Measurements from ENCODE around the gene NEO1.

- TF ChIP-seq EZH2 (IDR thresholded peaks at IDR 0.05; ENCODE audit: insufficient read depth, poor library complexity, severe bottlenecking) (no peak), EZH2phosphoT487 (IDR thresholded peaks at IDR 0.05; ENCODE audit: insufficient read depth, low read depth) (no peak)
Measured at GRCh38 chr15:73058437-73058836, 6.2 kb downstream of the NEO1 start.
